Measurements from ENCODE around the gene IFITM2.

IFITM2 gene

GRCh38 chr11:287821-288477 lies 19.7 kb upstream of the IFITM2 start:
- peak overlapping the region; percentile 50 for H3K4me3 ChIP-seq (ENCODE audit: low read depth, low read length)
- no peak for DNase-seq (ENCODE audit: low read depth)
- TF ChIP-seq CTCF (IDR thresholded peaks at IDR 0.05; ENCODE audit: control insufficient read depth, extremely low read depth, insufficient read depth) = no peak

- TF ChIP-seq CTCF (IDR thresholded peaks at IDR 0.05; ENCODE audit: control insufficient read depth, extremely low read depth, insufficient read depth) = no peak
- DNase-seq (ENCODE audit: low read depth) = no peak
- peak within 1 kb of the TSS; percentile 50 for H3K4me3 ChIP-seq (ENCODE audit: low read depth, low read length)
These were observed 18.9 kb upstream of the IFITM2 start, which contains the start of gene PGGHG for GRCh38 chr11:288478-289397. Gene PGGHG, plus strand, starts transcription at chr11:289126. Its CDS starts 691 bp downstream, at chr11:289817.

GRCh38 chr11:289398-289711 lies 18.3 kb upstream of the IFITM2 start:
- peak overlapping the region; percentile 50 for H3K4me3 ChIP-seq (ENCODE audit: low read depth, low read length)
- no peak for DNase-seq (ENCODE audit: low read depth)
- no peak for TF ChIP-seq CTCF (IDR thresholded peaks at IDR 0.05; ENCODE audit: control insufficient read depth, extremely low read depth, insufficient read depth)

- H3K4me3 ChIP-seq (ENCODE audit: low read depth, low read length) = peak overlapping the region; percentile 50
- DNase-seq (ENCODE audit: low read depth) = no peak
- no peak for TF ChIP-seq CTCF (IDR thresholded peaks at IDR 0.05; ENCODE audit: control insufficient read depth, extremely low read depth, insufficient read depth)
These were observed 17.6 kb upstream of the IFITM2 start for GRCh38 chr11:289712-290620.

- no peak for TF ChIP-seq CTCF (IDR thresholded peaks at IDR 0.05; ENCODE audit: control insufficient read depth, extremely low read depth, insufficient read depth)
- DNase-seq (ENCODE audit: low read depth) = no peak
- H3K4me3 ChIP-seq (ENCODE audit: low read depth, low read length) = no peak overlapping the region
These were observed 16.9 kb upstream of the IFITM2 start for GRCh38 chr11:290621-291231.

Measured in LNCaP clone FGC (cell line).